Measurements from ENCODE around the gene KIF26A.

The KIF26A gene

GRCh38 chr14:104138098-104138717, at the start of gene KIF26A:
Gene KIF26A (plus strand): TSS chr14:104138587. CDS start chr14:104138723, 136 bp downstream.
- peak; percentile 81 for DNase-seq

GRCh38 chr14:104090071-104090748, 48.2 kb upstream of the KIF26A start:
- DNase-seq, result no peak

- DNase-seq, result no peak
Observed at GRCh38 chr14:104091061-104091926, 47.1 kb upstream of the KIF26A start.

- no peak for DNase-seq
Observed at GRCh38 chr14:104091927-104092771, 46.2 kb upstream of the KIF26A start.

GRCh38 chr14:104092931-104093365, 45.4 kb upstream of the KIF26A start:
- no peak for DNase-seq

- no peak for DNase-seq
Observed at GRCh38 chr14:104093366-104094055, 44.9 kb upstream of the KIF26A start.

- no peak for DNase-seq
Observed at GRCh38 chr14:104094056-104094708, 44.2 kb upstream of the KIF26A start.

- peak; percentile 30 for DNase-seq
Observed at GRCh38 chr14:104094709-104095425, 43.5 kb upstream of the KIF26A start.

- no peak for DNase-seq
Observed at GRCh38 chr14:104095426-104096310, 42.7 kb upstream of the KIF26A start.

GRCh38 chr14:104096318-104096717, 42.1 kb upstream of the KIF26A start:
- no peak for DNase-seq

GRCh38 chr14:104096751-104097700, 41.4 kb upstream of the KIF26A start:
- no peak for DNase-seq

- DNase-seq, result no peak
Observed at GRCh38 chr14:104098272-104099095, 39.9 kb upstream of the KIF26A start.

- no peak for DNase-seq
Observed at GRCh38 chr14:104099096-104100041, 39.0 kb upstream of the KIF26A start.

GRCh38 chr14:104100171-104101085, 38.0 kb upstream of the KIF26A start:
- DNase-seq, result no peak

- no peak for DNase-seq
Observed at GRCh38 chr14:104101086-104101621, 37.2 kb upstream of the KIF26A start.
